Muscle of back (tissue), 13 donors: ENCODE measurements around the gene CHRNA9. TPM values are rescaled to one million over a fixed set of nuclear protein-coding genes. Genes with fewer than 3 reads are reported as not detected.
"Not testable (repeated sequence)": the region's sequence is repeated elsewhere in the genome, so short reads cannot be mapped to it uniquely, and the experiment has no call there.

Source experiments
- DNase-seq, 3 donors: peaks; one replicate each; pipeline versions ENCODE4 v3.0.0 to v3.0.0-alpha.2; 2013
- long read RNA-seq, 9 donors: transcript quantifications; one replicate each; lab custom pipeline, GENCODE V29; 2026
- polyA plus RNA-seq, 10 donors: library from polyadenylated mRNA; unstranded; fragments of 120-200 nt; gene quantifications; one replicate each; pipeline ENCODE4 v1.2.1, GENCODE V29; 2013; ENCODE audit not compliant: insufficient read length in 10 of 10

CHRNA9 gene, protein sequence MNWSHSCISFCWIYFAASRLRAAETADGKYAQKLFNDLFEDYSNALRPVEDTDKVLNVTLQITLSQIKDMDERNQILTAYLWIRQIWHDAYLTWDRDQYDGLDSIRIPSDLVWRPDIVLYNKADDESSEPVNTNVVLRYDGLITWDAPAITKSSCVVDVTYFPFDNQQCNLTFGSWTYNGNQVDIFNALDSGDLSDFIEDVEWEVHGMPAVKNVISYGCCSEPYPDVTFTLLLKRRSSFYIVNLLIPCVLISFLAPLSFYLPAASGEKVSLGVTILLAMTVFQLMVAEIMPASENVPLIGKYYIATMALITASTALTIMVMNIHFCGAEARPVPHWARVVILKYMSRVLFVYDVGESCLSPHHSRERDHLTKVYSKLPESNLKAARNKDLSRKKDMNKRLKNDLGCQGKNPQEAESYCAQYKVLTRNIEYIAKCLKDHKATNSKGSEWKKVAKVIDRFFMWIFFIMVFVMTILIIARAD
- polyA plus RNA-seq, result under 1 TPM in 2 of 10 donors, not detected in 8; 0.07 to 0.09 TPM
- long read RNA-seq, donor 1, result 0 reads
- long read RNA-seq, donor 2, result 0 reads
- long read RNA-seq, donor 3, result 0 reads
- long read RNA-seq, donor 4, result 0 reads
- long read RNA-seq, donor 5, result 0 reads
- long read RNA-seq, donor 6, result 0 reads
- long read RNA-seq, donor 7, result 0 reads
- long read RNA-seq, donor 8, result 0 reads
- long read RNA-seq, donor 9, result 0 reads

DNA sequence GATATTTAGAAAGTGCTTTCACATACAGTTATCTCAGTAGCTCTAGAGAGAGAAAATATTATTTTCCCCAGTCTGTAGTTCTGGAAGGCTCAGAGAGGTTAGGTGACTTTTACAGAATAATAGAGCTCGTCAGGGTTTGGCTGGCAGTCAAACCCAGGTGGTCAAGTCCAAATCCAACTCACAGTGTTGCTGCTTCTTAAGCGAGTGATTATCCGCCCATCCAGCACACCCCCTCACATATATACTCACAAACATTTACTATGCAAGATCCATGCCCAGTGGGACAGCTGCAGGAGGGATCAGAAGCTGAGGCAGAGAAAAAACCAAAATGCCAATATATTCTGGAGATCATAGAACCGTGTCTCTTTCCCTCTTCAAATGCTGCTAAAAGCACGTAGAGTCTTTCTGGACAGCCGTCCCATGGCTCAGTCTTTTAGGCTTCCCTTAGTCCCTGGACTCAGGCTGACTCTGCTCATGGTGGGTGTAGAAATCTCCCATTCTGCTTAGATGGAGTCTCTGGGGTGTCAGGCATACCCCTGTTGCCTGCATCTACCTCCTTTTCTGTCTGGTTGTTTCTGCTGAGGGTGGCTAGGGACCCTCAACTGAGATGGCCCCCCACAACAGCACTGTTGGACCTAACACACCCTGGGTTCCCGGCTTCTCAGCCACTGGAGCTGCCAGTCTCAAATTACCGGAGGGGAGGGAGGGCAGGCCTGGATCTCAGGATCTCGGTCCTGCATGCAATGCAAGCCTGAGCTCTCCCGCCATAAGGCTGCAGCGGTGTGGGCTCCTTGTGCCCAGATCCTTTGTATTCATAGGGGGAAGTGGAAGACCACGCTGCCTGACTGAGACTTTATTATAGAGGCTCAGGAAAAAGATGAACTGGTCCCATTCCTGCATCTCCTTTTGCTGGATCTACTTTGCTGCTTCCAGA is at the start of gene CHRNA9:
TSS of gene CHRNA9 (plus strand) at position 743 of the 934 bp plus-strand sequence. CDS start at position 878, 135 bp downstream.
- DNase-seq, result no peak

DNA sequence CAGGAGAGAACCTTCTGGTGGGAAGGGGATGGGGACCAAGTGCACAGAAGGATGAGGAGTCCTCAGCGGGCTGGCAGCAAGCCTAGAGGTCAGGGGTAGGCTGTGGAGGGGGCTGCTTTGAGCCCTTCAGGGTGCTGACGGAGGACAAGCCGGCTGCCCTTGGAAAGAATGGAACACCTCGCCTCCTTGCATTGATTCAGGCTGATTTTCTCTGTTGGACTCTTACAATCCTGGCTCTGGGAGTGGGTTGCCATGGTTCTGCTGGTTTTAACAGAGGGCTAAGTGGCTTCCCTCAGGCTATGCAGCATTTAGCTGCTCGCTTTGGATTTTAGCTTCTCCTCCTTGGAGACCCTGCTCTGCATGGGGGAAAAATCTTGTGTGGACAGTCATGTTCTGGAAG is 49.4 kb upstream of the CHRNA9 start:
- no peak for DNase-seq

DNA sequence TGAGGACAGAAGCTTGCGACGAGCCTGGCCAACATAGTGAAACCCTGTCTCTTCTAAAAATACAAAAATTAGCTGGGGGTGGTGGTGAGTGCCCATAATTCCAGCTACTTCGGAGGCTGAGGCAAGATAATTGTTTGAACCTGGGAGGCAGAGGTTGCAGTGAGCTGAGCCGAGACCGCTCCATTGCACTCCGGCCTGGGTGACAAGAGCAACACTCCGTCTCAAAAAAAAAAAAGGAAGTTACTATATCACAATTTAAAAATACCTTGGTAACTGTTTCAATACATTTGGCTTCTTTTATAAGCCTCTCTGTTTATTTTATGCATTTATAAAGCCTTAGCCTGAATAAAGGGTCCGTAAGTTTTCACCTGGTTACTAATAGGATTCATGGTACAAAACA is 46.6 kb upstream of the CHRNA9 start:
- DNase-seq, result no peak

DNA sequence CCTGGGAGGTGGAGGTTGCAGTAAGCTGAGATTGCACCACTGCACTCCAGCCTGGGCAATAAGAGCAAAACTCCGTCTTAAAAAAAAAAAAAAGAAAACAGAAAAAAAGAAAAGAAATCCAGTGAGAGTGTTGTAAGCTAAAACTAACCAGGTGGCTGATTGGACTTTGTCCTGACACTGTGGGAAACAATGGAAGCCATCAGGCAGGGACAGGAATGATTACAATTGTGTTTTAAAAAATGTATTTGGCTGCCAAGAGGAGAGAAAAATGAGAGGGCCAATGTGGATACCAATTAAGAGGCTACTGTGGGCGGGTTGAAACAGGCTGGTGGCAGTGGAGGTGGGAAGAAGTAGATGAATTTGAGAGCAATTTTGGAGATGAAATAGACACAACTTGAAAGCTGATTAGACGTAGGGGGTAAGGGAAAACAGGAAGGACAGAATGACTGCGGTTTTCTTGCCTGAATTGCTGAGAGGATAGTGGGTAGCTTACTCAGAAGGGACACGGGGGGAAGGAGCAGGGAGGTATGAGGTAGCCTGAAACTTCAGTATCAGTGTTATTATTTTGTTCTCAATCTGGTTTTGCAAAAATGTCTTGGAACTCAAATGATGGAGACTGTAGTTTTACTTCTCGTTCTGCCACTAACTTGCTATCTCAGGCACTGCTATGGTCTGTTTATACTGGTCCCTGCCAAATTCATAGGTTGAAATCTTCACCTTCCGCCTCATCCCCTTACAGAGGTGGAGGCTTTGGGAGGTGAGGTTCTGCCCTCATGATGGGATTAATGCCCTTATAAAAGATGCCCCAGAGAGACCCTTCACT is 45.6 kb upstream of the CHRNA9 start:
- DNase-seq, result no peak

DNA sequence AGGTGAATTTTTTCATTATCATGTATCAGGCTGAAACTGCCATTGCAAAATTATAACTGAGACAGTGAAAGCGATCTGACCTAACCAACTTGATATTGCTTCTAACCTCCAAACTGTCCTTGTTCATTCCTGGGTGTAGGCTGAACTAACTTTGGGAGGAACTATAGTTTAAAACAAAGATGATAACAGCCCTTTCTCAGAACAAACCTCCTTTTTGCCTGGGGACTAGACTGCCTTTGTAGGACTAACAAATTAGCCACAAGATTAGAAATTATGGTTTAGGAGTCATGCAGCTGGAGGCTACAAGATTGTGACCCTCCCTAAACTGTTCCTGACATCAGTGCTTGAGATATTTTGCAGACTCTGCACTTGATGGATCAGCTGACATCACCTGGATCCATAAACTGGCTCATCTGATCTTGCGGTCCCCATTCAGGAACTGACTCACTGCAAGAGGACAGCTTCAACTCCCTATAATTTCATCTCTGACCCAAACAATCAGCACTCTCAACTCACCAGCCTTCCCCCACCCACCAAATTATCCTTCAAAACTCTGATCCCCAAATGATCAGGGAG is 44.4 kb upstream of the CHRNA9 start:
- DNase-seq, result not testable (repeated sequence)

DNA sequence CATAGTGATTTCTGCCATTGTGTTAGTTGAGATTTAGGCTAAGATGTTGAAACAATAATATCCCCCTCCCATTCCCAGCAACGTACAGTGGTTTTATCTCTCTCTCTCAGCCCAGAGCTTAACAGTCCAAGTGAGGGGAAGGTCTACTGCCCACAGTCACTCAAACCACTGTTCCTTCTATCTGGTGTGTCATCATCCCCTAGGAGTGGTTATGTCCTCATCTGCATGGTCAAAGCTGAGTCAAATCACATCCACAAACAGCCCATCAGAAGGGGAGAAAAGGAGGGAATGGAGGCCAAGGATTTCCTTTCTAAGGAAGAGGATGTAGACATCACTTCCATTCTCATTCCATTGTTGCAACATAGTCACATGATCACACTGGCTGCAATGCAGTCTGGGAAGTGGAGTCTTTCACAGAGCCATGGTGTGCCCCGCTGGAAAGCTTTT is 42.8 kb upstream of the CHRNA9 start:
- peak in 1 of 3 donors; percentile 12 for DNase-seq

DNA sequence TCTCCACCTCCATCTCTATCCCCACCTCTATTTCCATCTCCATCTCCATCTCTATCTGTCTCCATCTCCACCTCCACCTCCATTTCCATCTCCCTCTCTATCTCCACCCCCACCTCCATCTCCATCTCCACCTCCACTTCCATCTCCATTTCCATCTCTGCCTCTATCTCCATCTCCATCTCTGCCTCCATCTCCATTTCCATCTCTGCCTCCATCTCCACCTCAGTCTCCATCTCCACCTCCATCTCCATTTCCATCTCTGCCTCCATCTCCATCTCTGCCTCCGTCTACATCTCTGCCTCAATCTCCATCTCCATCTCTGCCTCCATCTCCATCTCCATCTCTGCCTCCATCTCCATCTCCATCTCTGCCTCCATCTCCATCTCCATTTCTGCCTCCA is 40.8 kb upstream of the CHRNA9 start:
- DNase-seq, result no peak

DNA sequence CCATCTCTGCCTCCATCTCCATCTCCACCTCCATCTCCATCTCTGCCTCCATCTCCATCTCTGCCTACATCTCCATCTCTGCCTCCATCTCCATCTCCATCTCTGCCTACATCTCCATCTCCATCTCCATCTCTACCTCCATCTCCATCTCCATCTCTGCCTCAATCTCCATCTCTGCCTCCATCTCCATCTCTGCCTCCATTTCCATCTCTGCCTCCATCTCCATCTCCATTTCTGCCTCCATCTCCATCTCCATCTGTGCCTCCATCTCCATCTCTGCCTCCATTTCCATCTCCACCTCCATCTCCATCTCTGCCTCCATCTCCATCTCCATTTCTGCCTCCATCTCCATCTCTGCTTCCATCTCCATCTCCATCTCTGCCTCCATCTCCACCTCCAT is 40.1 kb upstream of the CHRNA9 start:
- DNase-seq, result not testable (repeated sequence)

DNA sequence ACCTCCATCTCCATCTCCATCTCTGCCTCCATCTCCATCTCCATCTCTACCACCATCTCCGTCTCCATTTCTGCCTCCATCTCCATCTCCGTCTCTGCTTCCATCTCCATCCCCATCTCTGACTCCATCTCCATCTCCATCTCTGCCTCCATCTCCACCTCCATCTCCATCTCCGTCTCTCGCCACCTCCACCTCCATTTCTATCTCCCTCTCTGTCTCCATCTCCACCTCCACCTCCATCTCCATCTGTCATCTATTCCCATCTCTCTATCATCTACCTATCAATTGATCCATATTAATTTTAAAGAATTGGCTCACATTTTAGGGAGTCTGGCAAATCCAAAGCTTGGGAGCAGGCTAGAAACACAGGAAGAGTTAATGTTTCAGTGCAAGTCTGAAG is 39.6 kb upstream of the CHRNA9 start:
- no peak for DNase-seq

DNA sequence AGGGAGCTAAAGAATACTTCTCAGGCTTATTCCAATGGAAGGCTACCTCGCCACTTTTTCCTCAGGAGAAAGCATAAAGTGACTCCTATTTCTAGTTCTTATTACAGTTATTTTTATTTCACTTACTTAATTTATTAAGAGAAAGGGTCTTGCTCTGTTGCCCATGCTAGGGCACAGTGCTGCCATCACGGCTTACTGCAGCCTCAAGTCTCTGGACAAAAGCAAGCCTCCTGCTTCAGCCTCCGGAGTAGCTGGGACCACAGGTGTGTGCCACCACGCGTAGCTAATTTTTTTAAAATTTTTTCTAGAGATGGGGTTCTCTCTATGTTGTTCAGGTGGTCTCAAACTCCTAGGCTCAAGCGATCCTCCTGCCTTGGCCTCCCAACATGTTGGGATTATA is 36.0 kb upstream of the CHRNA9 start:
- no peak for DNase-seq

DNA sequence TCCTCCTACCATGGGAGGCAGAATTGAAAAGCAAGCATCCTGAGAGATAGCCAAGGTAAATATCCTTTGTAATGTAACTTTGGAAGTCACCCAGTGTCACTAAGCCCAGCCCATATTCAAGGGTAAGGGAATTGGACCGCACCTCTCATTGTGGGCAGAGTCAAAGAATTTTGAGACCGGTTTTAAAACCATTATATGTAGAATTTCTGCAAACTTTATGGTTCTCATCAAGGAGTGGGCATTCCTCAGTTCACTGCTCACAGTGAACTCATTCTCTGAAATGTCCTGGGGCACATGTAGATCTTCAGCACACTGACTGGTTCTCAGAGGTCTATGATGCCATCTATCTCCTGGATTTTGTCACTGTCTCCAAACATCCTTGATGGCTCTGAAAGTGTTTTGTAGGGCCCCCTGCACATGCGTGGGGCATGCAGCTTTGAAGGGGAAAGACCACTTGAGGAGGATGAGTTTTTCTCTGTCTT is 35.3 kb upstream of the CHRNA9 start:
- DNase-seq, result no peak

DNA sequence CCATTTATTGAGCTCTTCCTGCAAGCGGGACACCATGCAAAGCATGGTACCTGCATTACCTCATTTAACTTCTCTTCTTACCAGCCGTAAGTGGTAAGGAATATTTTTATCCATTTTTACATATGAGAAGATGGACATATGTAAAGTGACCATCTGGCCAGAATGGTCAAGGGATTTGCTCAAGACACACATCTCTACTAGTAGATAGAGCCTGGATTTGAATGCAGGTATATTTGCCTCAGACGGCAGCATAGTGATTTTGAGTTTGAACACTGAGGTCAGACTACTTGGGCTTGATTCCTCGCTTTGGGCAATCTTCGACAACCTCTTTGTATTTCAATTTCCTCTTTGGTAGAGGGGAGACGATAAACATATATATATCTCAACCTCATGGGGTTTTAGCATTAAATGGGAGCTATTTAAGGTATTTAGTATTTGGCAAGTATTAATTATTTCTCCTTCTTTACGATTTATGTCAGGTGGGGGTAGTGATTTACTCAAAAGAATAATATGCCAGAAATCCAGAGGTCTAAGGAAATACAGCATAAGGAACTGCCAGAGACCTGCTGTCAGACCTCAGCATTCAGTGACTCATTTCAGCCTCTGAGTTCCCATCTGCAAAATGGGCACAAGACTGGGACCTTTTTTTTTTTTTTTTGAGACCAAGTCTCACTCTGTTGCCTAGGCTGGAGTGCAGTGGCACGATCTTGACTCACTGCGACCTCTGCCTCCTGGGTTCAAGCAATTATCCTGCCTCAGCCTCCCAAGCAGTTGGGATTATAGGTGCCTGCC is 34.6 kb upstream of the CHRNA9 start:
- DNase-seq, result no peak

DNA sequence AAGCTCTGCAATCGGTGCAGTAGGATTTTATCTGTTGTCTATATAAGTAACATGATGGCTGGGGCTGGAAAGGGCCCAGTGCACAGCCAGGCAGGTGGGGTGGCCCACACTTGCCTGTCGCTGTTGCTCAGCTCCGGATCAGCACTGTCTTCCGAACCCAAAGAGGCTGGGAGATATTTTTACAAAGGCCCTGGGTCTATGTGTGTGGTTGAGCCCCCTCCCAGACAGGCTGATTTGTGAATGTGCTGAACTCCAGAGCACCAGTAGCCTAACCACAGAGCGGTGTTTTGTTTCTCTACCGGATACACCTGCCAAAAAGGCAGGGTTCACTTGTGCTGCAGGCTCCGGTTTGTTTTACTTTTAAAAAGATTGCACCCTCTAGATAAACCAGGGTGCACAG is 33.5 kb upstream of the CHRNA9 start:
- no peak for DNase-seq

DNA sequence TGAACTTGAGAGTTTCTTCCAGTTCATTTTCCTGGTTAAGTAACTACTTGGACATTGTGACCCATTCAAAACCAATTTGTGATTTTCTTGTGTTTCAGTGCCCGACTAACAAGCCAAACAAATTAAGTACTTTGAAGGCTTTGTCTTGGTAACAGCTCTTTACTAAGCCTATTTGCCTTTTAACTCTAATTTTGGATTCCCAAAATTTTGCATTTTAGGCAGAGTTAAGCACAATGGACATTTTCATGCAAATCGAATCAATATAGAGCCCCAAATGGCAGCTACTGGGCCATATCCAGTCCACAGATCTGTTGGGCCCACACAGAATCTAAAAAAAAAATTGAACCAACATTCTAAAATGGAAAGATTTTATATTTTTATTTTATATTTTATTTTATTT is 31.4 kb upstream of the CHRNA9 start:
- DNase-seq, result no peak

DNA sequence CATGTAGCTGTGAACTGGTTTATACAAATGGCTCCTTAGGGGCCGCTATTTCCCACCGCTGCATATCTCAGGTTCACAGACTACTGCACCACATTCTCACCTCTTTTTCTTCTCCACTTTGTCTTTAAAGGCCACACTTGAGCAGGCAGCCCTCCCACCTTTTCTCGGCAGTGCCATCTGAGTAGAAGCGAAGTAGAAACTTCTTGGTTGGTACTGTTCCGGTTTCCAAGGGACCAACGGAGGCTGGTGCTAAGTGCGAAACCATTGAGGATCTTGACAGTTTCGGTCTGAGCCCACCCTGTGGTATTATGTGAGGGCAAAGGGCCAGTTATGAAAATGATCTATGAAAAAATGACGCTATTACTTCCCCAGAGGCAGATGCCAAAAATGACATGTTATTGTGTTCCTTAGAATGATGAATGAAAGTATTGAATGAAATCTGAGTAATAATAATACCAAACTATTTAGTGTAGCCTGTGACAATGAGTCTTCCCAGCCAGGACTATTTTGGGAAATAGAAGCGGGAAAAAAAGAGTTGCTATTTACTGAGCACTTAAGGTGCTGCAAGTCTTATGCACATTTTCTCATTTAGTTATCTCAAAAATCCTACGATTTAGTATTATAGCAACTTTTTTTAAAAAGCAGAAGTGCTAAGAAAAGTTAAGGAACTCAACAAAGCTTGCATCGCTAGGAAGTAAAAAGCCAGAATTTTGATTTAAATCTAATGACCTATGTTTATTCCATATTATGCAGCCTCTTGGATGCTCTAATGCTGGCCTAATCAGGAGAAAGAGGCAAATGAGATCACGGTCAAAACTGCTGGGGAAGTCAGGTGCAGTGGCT is 29.6 kb upstream of the CHRNA9 start:
- DNase-seq, result no peak

DNA sequence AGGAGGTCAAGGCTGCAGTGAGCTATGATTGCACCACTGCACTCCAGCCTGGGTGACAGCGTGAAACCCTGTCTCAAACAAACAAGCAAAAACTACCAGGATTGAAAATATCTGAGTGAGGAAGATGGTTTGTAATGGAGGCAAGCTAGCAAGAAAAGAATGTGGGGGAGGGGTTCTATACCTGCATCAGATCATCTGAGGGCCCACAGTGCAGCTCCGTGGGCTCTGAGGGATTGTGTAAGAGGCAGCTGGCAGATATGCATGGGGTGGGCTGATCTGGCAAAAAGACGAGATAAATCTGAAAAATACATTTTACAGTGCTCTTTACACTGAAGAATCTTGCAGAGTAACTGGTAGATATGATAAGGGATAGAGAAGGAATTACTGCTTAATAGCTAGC is 28.9 kb upstream of the CHRNA9 start:
- no peak for DNase-seq

DNA sequence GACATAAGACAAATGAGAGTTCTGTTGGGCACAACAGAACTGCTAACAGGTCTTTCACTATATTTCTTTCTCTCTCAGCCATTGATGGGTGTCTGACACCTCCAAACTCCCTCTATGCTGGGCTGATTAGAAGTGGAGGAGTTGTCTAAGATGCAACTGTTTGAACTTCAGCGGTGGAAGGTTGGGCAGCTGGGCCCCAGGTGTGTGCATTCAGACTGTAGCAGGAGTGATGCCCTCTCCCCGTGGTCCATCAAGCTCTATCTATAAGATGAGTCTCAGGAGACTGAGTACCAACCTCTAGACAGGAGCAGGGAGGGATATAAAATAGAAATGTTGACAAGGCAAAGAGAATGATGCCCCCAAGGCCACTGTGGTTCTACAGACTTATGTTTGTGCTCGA is 28.2 kb upstream of the CHRNA9 start:
- no peak for DNase-seq

DNA sequence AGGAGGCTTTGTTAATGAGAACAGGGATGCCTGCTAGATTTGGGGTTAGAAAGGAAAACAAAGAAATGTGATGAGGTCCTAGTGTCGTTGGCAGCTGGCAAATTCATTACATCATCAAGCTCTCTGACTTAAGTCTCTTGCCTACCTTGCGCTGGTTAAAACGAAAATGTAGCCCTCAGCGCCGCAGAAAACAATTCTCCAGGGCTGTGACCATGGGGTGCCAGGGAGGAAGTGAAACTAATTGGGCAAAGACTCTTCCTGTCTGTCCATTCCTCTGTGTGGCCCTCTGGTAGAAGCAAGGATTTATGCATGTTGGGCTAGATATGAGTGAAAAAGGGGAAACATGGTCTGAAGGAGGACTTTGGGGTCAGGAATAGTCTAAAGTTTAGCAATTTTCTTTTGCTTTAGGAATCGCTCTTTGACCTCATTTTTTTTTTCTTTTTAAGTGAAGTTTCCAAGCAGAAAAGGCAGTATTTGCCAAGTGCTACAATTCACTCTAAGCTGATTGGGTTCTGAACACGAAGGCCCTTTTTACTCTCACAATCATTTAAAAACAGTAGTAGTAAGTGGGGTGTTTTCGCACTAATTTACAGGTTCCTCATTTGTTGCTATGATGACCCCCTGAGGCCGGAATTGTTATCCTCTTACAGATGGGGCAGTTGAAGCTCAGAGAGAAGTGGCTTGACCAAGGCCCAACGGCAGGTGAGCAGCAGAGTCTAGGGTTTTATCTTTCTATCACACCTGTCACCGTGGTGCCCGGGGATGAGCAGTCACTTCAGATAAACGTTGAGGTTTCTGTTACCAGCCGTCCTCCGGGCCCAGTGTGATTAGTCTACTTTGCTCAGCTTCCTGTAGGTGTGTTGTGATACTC is 27.3 kb upstream of the CHRNA9 start:
- DNase-seq, result peak in 2 of 3 donors; percentile 30 to 53
